PFSK-1 (cell line): ENCODE results near the gene F8A1.

ENCODE experiments used
- POLR2AphosphoS5 ChIP-seq: IDR thresholded peaks from 2 replicates; pipeline ENCODE4 v1.6.1; 2012; ENCODE audit warnings: low read depth, mild to moderate bottlenecking, control low read depth, low read length, moderate library complexity
- SIN3A ChIP-seq: IDR thresholded peaks from 2 replicates; pipeline ENCODE4 v1.6.1; 2012; ENCODE audit warnings: mild to moderate bottlenecking, low read length, moderate library complexity, borderline replicate concordance; ENCODE audit not compliant: insufficient read depth
- TAF1 ChIP-seq: IDR thresholded peaks from 2 replicates; pipeline ENCODE4 v1.6.1; 2012; ENCODE audit warnings: low read length, control low read depth, borderline replicate concordance; ENCODE audit not compliant: insufficient read depth
- TF ChIP-seq, protein P1 (sequence below), 2 experiments: IDR thresholded peaks; 2 replicates each; pipeline versions ENCODE4 v1.6.1 to v1.8.0; 2011 to 2012; ENCODE audit warnings: low read depth in 2 of 2, low read length in 2 of 2, control low read depth in 1 of 2, inconsistent platforms in 1 of 2, mild to moderate bottlenecking in 1 of 2, moderate library complexity in 1 of 2; ENCODE audit not compliant: insufficient read depth in 1 of 2

DNA sequence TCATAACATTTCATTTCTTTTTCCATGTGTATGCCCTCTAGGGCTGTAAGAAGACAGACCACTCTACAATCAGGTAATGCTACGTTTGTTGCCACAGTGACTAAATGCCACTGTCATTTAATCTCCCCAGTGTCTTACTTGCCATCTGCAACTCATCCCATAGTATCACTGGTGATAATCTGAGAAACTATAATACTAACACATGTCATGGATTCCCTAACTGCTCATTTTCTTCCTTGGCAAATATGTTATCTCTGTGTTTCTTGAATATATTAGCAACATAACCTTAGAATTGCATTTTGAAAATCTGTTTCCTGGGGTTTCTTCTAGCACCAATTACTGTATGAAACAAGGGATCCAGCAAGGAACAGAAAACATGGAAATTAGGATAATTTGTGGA, 6.1 kb downstream of the F8A1 start:
- no peak for TF ChIP-seq SIN3A
- TF ChIP-seq, protein P1, sequence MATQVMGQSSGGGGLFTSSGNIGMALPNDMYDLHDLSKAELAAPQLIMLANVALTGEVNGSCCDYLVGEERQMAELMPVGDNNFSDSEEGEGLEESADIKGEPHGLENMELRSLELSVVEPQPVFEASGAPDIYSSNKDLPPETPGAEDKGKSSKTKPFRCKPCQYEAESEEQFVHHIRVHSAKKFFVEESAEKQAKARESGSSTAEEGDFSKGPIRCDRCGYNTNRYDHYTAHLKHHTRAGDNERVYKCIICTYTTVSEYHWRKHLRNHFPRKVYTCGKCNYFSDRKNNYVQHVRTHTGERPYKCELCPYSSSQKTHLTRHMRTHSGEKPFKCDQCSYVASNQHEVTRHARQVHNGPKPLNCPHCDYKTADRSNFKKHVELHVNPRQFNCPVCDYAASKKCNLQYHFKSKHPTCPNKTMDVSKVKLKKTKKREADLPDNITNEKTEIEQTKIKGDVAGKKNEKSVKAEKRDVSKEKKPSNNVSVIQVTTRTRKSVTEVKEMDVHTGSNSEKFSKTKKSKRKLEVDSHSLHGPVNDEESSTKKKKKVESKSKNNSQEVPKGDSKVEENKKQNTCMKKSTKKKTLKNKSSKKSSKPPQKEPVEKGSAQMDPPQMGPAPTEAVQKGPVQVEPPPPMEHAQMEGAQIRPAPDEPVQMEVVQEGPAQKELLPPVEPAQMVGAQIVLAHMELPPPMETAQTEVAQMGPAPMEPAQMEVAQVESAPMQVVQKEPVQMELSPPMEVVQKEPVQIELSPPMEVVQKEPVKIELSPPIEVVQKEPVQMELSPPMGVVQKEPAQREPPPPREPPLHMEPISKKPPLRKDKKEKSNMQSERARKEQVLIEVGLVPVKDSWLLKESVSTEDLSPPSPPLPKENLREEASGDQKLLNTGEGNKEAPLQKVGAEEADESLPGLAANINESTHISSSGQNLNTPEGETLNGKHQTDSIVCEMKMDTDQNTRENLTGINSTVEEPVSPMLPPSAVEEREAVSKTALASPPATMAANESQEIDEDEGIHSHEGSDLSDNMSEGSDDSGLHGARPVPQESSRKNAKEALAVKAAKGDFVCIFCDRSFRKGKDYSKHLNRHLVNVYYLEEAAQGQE (IDR thresholded peaks at IDR 0.05; ENCODE audit: insufficient read depth in 1 of 2, low read depth in 2 of 2, low read length in 2 of 2), result no peak
- TF ChIP-seq POLR2AphosphoS5, result no peak
- no peak for TF ChIP-seq TAF1
